Natural killer cell treated with Interleukin-12 subunit alpha and Interleukin-12 subunit beta and Interleukin-15 and Interleukin-18, amount 100 ng/mL, for 72 hours (primary cell): ENCODE data around the gene ARHGAP5. TPM values are rescaled to one million over a fixed set of nuclear protein-coding genes. Genes with fewer than 3 reads are reported as not detected.
A peak's percentile ranks its signal among the peaks of the same experiment; 100 is the strongest.

Source experiments
- ATAC-seq, 2 donors: fragments of 150-1000 bp; cut with Tn5 transposase in 1 of 2; sonication (Bioruptor Pico), chemical (Tn5 transposase) in 1 of 2; 2 replicates each; pipeline ENCODE4 v1.10.0; 2021
- DNase-seq: peaks from one replicate; pipeline ENCODE4 v3.0.0; 2022; ENCODE audit warnings: low spot score
- H3K27ac Mint-ChIP-seq, 2 donors: 1 replicate in 1 of 2; 2 replicates in 1 of 2; pipeline ENCODE4 v1.8.0; 2022; ENCODE audit warnings: mixed read lengths in 2 of 2, mild to moderate bottlenecking in 1 of 2, moderate library complexity in 1 of 2
- H3K27me3 Mint-ChIP-seq, 2 donors: 1 replicate in 1 of 2; 2 replicates in 1 of 2; pipeline ENCODE4 v1.8.0; 2022; ENCODE audit warnings: mixed read lengths in 2 of 2
- H3K36me3 Mint-ChIP-seq: one replicate; pipeline ENCODE4 v1.8.0; 2022; ENCODE audit warnings: mixed read lengths
- H3K4me1 Mint-ChIP-seq, 2 donors: 1 replicate in 1 of 2; 2 replicates in 1 of 2; pipeline ENCODE4 v1.8.0; 2022; ENCODE audit warnings: low read depth in 2 of 2, mixed read lengths in 2 of 2, mild to moderate bottlenecking in 1 of 2
- H3K4me3 Mint-ChIP-seq: one replicate; pipeline ENCODE4 v1.8.0; 2022; ENCODE audit warnings: mixed read lengths
- H3K9me3 Mint-ChIP-seq: 2 replicates; pipeline ENCODE4 v1.8.0; 2022; ENCODE audit warnings: mixed read lengths
- total RNA-seq, 2 donors: library from RNA; stranded (reverse); gene quantifications; one replicate each; pipeline ENCODE4 v1.2.3, GENCODE V29; 2022

The ARHGAP5 gene, protein sequence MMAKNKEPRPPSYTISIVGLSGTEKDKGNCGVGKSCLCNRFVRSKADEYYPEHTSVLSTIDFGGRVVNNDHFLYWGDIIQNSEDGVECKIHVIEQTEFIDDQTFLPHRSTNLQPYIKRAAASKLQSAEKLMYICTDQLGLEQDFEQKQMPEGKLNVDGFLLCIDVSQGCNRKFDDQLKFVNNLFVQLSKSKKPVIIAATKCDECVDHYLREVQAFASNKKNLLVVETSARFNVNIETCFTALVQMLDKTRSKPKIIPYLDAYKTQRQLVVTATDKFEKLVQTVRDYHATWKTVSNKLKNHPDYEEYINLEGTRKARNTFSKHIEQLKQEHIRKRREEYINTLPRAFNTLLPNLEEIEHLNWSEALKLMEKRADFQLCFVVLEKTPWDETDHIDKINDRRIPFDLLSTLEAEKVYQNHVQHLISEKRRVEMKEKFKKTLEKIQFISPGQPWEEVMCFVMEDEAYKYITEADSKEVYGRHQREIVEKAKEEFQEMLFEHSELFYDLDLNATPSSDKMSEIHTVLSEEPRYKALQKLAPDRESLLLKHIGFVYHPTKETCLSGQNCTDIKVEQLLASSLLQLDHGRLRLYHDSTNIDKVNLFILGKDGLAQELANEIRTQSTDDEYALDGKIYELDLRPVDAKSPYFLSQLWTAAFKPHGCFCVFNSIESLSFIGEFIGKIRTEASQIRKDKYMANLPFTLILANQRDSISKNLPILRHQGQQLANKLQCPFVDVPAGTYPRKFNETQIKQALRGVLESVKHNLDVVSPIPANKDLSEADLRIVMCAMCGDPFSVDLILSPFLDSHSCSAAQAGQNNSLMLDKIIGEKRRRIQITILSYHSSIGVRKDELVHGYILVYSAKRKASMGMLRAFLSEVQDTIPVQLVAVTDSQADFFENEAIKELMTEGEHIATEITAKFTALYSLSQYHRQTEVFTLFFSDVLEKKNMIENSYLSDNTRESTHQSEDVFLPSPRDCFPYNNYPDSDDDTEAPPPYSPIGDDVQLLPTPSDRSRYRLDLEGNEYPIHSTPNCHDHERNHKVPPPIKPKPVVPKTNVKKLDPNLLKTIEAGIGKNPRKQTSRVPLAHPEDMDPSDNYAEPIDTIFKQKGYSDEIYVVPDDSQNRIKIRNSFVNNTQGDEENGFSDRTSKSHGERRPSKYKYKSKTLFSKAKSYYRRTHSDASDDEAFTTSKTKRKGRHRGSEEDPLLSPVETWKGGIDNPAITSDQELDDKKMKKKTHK (N-terminal part only)
- total RNA-seq = 10 to 100 TPM; 25.9 to 26.9 TPM

DNA sequence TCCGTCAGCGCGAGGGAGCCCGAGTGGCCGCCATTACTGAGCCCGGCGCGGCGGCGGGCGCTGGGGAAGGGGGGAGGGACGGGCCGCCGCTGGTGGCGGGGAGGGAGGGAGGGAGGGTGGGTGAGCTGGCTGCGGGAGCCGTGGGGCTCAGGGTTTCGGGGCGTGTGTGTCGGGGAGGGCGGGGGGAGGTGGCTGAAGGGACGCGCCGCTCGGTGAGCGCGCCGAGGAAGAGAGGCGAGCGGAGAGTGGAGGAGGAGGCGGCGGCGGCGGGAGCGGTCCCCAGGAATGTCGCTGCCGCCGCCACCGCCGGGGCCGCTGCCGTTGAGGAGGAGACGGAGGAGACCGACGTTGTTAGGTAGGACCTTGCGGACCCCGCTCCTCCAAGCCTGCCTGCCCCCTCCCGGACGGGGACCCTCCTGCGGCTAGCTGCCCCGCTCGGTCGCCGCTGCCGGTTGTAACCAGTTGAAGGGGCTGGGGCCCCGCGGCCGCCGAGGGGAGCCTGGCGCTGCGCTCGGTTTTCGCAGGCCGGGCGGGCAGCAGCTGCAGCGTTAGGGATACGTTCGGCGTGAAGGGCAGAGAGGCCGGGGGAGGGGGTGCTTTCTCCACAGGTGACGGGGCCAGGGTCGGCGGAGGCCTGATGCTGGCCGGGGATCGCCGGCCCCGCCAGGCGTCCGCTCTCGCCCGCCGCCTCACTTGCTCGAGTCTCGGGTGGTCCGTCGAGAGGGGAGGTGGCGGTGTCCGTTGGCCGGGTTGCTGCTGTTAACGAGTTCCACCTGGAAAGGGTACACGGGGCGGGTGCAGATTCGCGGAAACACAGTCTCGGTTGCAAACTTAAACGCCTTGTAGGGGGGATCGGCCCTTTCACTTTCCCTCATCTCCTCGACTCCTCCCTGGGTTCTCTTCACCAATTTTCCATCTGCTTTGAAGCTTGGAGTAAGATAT lies at the start of gene ARHGAP5:
Gene ARHGAP5, plus strand, starts transcription at position 224 of the 942 bp plus-strand sequence. CDS start 13,366 bp downstream, outside the sequence.
- peak; percentile 61 for DNase-seq
- Mint-ChIP-seq H3K36me3 (no peaks in the 10 kb centered on the region), H3K4me1 (peaks cover 27 to 39% of the 10 kb centered on the region in 2 donors), H3K27me3 (peaks cover 3 to 6% of the 10 kb centered on the region in 2 donors), H3K27ac (peak within 1 kb of the TSS; percentile 73 to 78), H3K4me3 (peak within 1 kb of the TSS; percentile 97), H3K9me3 (no peaks in the 10 kb centered on the region)
- ATAC-seq = peak; percentile 0 to 76

DNA sequence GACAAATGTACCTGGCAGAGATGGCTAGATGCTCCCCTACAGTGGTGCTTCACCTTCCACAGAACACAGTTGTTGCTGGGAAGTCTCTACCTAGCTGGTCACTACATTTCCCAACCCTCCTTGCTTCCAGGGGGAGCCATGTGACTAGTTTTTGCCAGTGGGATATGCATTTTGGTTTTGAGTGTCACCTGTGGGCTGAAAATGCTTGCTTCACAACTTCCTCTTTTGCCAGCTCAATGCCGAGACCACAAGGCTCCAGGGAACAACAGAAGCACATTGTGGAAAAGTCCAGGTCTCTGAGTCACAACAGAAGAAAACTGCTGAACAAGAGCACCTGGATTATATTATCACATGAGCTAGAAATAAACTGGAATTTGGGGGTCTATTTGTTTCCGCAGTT lies 48.5 kb upstream of the ARHGAP5 start:
- Mint-ChIP-seq H3K9me3 (no peaks in the 10 kb centered on the region), H3K4me1 (no peaks in the 10 kb centered on the region), H3K36me3 (no peaks in the 10 kb centered on the region), H3K27me3 (peaks cover 5 to 11% of the 10 kb centered on the region in 2 donors), H3K27ac (no peak overlapping the region), H3K4me3 (no peak overlapping the region)
- DNase-seq (no peak), ATAC-seq (no peak)

GRCh38 chr14:32033543-32033942 lies 43.6 kb upstream of the ARHGAP5 start:
- ATAC-seq (no peak), DNase-seq (no peak)
- no peak overlapping the region for H3K4me3 Mint-ChIP-seq
- no peak overlapping the region for H3K27ac Mint-ChIP-seq
- no peaks in the 10 kb centered on the region for H3K9me3 Mint-ChIP-seq
- peaks cover 3 to 8% of the 10 kb centered on the region in 2 donors for H3K27me3 Mint-ChIP-seq
- no peaks in the 10 kb centered on the region for H3K4me1 Mint-ChIP-seq
- no peaks in the 10 kb centered on the region for H3K36me3 Mint-ChIP-seq

DNA sequence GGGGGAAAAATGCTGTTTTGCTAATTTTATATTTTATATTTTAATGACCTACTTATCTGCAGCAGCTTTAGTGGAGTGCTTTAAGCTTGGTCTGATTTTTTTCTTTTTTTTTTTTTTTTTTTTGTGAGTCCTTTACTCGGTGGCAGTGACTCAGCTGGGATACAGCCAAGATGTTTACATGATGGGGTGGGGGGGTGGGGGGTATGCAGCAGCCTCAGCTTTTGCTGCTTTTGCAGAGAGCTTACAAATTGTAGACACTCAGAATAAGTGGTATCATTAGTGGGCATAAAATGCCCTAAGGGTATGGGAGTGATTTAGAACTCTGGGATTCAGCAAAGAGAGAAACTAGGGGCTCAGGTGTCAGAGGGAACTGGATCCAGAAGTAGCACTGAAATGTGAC lies 38.2 kb upstream of the ARHGAP5 start:
- Mint-ChIP-seq H3K4me3 (no peak overlapping the region), H3K9me3 (no peaks in the 10 kb centered on the region), H3K27ac (no peak overlapping the region), H3K27me3 (peaks cover 6 to 16% of the 10 kb centered on the region in 2 donors), H3K4me1 (no peaks in the 10 kb centered on the region), H3K36me3 (no peaks in the 10 kb centered on the region)
- ATAC-seq (no peak), DNase-seq (no peak)

- Mint-ChIP-seq H3K27me3 (peaks cover 7 to 16% of the 10 kb centered on the region in 2 donors), H3K36me3 (no peaks in the 10 kb centered on the region), H3K9me3 (no peaks in the 10 kb centered on the region), H3K4me3 (no peak overlapping the region), H3K4me1 (no peaks in the 10 kb centered on the region), H3K27ac (no peak overlapping the region)
- ATAC-seq (no peak), DNase-seq (no peak)
Measured at GRCh38 chr14:32039401-32040030, 37.6 kb upstream of the ARHGAP5 start.

DNA sequence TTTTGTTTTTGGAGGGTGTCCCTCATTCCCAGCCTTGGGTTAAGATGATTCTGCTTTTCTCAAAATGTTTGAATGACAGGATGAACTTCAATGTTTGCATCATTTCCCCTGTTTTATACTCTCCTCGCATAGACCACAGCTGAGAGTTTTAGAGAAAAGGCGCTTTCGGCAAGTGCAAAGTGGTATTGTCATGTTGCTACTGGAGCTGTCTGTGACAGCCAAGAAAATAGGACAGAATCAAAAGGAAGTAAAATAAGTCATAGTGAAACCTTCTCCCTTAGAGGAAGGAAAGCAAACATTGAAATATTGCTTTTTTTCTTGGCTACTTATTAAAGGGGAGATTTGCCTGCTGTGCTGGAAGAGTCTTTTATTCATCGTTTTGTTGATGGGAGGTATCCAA lies 33.5 kb upstream of the ARHGAP5 start:
- Mint-ChIP-seq H3K4me3 (no peak overlapping the region), H3K27me3 (peaks cover 4 to 8% of the 10 kb centered on the region in 2 donors), H3K4me1 (no peaks in the 10 kb centered on the region), H3K9me3 (no peaks in the 10 kb centered on the region), H3K27ac (no peak overlapping the region), H3K36me3 (no peaks in the 10 kb centered on the region)
- ATAC-seq (no peak), DNase-seq (no peak)

- H3K4me1 Mint-ChIP-seq = no peaks in the 10 kb centered on the region
- no peak for ATAC-seq
- H3K36me3 Mint-ChIP-seq = no peaks in the 10 kb centered on the region
- H3K27me3 Mint-ChIP-seq = peaks cover 4 to 13% of the 10 kb centered on the region in 2 donors
- no peak overlapping the region for H3K27ac Mint-ChIP-seq
- DNase-seq = no peak
- no peaks in the 10 kb centered on the region for H3K9me3 Mint-ChIP-seq
- H3K4me3 Mint-ChIP-seq = no peak overlapping the region
Measured at GRCh38 chr14:32044454-32044853, 32.6 kb upstream of the ARHGAP5 start.

DNA sequence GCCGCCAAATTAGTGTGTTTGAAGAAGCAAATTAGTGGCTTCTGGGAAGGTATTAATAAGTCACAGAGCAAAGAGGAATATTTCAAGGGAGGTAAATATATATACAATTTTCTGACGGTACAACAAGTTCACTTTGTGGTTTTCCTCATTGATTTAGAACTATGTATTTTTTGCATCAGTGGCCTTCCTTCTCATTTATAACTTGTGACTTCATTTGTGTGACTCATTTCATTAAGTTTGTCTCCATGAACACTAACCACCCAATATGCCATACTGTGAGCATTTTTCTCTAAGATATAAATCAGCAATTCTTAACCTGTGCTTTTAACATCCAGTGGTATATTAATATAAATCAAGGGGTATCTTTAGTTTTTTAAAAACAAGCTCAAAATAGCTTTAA lies 29.3 kb upstream of the ARHGAP5 start:
- no peaks in the 10 kb centered on the region for H3K36me3 Mint-ChIP-seq

DNA sequence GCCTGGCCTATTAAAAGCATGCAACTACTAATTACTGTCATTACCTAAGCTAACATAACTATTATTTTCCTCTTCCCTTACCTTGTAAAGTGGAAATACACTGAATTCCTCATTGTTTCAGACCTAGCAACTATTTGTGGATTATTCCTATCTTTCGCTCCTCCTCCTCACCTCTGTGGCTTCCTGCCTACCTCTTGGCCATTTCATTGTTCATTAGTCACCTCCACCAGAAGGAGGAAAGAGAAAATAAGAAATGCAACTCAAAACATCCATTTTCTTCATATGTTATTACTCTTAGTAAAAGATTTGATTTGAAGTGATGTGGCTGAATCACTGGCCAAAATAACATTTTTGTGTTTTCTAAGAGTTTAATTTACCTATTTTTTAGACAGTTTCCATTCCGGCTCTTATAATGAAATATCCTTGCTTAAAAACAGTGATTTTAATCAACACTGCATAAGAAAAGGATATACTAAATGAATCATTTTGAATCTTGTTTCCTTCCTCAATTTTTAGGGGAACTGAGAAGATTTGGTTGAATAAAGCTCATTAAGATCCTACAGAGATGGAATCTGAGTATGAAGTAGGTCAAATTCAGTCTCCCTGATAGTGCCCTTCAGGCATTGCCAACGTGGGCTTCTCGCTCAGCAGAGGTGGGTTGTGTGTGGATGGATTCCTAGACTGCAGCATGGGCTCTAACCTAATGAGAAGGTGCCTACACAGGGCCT lies 27.6 kb upstream of the ARHGAP5 start:
- no peak for DNase-seq
- H3K36me3 Mint-ChIP-seq = no peaks in the 10 kb centered on the region
- no peaks in the 10 kb centered on the region for H3K9me3 Mint-ChIP-seq
- H3K4me3 Mint-ChIP-seq = no peak overlapping the region
- H3K4me1 Mint-ChIP-seq = no peaks in the 10 kb centered on the region
- no peak for ATAC-seq
- H3K27ac Mint-ChIP-seq = no peak overlapping the region
- peaks cover 4 to 15% of the 10 kb centered on the region in 2 donors for H3K27me3 Mint-ChIP-seq

More for the DNA sequence above, 29.3 kb upstream of the ARHGAP5 start:
- ATAC-seq (no peak), DNase-seq (no peak)
- Mint-ChIP-seq H3K4me3 (no peak overlapping the region), H3K27me3 (peaks cover 7 to 15% of the 10 kb centered on the region in 2 donors), H3K27ac (no peak overlapping the region), H3K4me1 (no peaks in the 10 kb centered on the region), H3K9me3 (no peaks in the 10 kb centered on the region)

DNA sequence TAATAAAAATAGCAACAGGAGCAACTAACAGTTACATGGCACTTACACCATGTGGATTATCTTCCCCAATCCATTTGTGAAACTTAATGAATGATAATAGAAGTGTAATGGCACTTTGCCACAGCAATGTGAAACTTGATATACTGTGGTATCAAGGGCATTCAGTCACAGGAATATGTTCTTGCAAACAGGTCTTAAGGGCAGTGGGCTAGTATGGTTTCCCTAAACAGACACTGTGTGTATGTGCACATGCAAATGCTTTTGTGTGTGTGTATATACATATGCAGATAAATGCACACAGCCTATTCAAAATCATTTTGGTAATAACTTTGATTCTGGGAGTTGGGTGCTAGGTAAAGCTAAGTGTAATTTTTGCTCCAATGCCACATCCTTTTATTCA lies 26.2 kb upstream of the ARHGAP5 start:
- Mint-ChIP-seq H3K4me3 (no peak overlapping the region), H3K27me3 (peaks cover 6 to 15% of the 10 kb centered on the region in 2 donors), H3K9me3 (no peaks in the 10 kb centered on the region), H3K36me3 (no peaks in the 10 kb centered on the region), H3K27ac (no peak overlapping the region), H3K4me1 (no peaks in the 10 kb centered on the region)
- DNase-seq = no peak
- ATAC-seq = no peak

DNA sequence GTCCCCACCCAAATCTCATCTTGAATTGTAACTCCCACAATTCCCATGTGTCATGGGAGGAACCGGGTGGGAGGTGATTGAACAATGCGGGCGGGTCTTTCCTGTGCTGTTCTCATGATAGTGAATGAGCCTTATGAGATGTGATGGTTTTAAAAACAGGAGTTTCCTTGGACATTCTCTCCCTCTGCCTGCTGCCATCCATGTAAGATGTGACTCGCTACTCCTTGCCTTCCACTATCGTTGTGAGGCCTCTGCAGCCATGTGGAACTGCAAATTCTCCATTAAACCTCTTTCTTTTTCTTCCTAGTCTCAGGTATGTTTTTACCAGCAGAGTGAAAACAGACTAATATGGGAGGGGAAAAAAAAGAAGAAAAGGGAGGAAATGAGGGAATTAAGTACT lies 22.6 kb upstream of the ARHGAP5 start:
- DNase-seq (no peak), ATAC-seq (no peak)
- no peak overlapping the region for H3K4me3 Mint-ChIP-seq
- no peaks in the 10 kb centered on the region for H3K36me3 Mint-ChIP-seq
- H3K27me3 Mint-ChIP-seq = peaks cover 17 to 34% of the 10 kb centered on the region in 2 donors
- H3K9me3 Mint-ChIP-seq = no peaks in the 10 kb centered on the region
- no peaks in the 10 kb centered on the region for H3K4me1 Mint-ChIP-seq
- H3K27ac Mint-ChIP-seq = no peak overlapping the region

- no peak for DNase-seq
Measured at GRCh38 chr14:32055175-32055574, 21.9 kb upstream of the ARHGAP5 start.

More at GRCh38 chr14:32055175-32055574, 21.9 kb upstream of the ARHGAP5 start:
- no peaks in the 10 kb centered on the region for H3K9me3 Mint-ChIP-seq
- H3K4me3 Mint-ChIP-seq = no peak overlapping the region
- no peaks in the 10 kb centered on the region for H3K4me1 Mint-ChIP-seq
- ATAC-seq = no peak
- peaks cover 19 to 32% of the 10 kb centered on the region in 2 donors for H3K27me3 Mint-ChIP-seq
- H3K36me3 Mint-ChIP-seq = no peaks in the 10 kb centered on the region
- no peak overlapping the region for H3K27ac Mint-ChIP-seq
